DMS 273 (cell line): ENCODE results near the gene DACT3.

Experiments used
- DNase-seq: peaks from one replicate; lab custom pipeline; 2025; ENCODE audit not compliant: unreplicated experiment; lab: John Stamatoyannopoulos, UW

Gene DACT3

DNA sequence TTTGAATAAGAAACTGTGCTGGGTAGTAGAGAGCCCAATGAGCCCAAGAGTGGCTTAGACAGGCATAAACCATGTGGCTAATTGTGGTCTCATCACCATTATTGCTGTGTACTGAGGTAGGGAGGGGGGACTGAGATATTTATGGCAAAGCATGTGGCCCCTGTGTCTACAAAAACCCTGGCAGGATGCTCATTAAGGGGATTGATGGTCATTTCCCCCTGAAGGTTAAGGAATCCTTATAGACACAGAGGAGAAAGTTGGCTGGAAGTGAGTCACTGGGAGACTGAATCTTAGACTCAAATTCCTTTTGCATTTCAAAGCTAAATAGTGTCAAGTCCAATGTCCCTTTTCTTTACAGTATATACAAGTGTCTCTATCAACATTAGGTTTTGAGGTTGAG lies 9.8 kb upstream of the DACT3 start:
- no peak for DNase-seq

DNA sequence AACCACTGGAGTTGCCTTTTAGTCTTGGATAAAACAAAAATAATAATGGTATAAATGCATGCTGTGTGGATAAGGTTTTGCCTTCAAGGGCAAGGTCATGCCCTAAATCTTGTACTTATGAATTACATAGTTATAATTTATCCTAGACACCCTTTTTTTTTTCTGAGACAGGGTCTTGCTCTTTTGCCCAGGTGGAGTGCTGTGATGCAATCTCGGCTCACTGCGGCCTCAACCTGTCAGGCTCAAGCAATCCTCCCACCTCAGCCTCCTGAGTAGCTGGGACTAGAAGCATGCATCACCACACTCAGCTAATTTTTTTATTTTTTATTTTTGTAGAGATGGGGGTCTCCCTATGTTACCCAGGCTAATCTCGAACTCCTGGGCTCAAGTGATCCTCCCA lies 7.7 kb upstream of the DACT3 start:
- no peak for DNase-seq

DNA sequence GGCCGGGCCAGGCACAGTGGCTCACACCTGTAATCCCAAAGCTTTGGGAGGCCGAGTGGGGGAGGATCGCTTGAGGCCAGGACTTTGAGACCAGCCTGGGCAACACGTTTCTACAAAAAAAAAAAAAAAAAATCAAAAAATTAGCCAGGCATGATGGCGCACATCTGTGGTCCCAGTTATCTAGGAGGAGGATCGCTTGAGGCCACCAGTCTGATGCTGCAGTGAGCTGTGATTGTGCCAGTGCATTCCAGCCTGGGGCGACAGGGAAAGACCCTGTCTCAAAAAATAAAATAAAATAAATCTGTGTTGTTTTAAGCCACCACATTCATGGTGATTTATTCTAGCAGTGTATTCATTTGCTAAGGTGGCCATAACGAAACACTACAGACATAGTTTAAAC lies 4.1 kb upstream of the DACT3 start:
- no peak for DNase-seq

DNA sequence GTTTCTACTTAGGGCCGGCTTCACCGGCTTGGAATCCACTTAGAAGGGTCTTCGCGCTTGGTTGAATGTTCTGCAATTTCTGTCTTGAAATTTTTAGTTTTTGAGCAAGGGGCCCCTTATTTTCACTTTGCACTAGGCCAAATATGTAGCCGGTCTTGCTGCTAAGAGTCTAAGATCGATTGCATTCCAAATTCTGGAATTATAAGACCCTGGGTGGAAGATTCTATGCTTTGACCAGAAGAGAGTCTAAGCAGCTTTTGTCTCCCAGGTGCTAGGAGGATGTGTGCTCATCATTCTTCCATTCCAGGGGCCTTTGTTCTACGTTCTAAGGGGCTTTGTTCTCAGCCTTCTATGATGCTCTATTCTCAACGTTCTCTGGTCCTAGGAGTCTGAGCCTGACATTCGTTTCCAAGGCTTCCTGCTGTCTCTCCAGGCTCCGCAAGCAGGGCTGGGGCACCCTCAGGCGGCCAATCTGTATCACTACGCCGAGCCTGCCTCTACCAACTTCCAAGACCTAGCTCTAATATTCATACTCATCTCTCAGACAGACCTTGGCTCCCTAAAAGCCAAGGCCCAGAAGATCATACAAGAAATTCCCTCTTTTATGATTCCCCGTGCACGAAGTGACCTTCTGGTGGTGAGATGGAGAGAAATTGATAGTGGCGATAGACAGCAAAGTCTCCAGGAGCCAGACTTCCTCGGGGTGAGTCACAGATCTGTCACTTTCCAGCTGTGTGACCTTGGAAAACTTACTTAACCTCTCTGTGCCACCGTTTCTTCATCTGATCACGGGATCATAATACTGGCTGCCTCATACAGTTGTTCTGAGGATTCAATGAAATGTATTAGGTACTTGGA lies 982 bp upstream of the DACT3 start:
- DNase-seq = peak; percentile 93

DNA sequence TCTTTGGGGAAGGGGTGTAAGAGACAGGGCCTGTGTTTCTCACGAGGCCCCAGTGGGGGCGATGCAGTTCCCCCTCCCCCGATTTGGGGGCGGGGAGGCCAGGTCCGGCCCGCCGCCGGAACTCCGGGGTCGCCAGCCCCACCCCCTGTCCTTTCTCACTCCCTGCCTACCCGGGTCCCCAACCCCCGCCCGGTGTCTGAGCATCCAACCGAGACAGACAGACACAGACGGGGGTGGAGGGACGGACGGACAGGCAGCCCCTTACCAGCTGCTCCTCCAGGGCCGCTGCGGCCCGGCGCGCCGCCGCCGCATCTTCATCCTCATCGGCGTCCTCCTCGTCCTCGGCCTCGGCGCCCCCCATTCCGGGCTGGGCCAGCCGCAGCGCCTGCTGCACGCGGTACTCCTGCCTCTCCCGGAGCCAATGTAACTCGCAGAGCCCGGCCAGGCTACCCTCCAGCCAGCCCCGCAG lies 397 bp downstream of the DACT3 start:
- DNase-seq = no peak

DNA sequence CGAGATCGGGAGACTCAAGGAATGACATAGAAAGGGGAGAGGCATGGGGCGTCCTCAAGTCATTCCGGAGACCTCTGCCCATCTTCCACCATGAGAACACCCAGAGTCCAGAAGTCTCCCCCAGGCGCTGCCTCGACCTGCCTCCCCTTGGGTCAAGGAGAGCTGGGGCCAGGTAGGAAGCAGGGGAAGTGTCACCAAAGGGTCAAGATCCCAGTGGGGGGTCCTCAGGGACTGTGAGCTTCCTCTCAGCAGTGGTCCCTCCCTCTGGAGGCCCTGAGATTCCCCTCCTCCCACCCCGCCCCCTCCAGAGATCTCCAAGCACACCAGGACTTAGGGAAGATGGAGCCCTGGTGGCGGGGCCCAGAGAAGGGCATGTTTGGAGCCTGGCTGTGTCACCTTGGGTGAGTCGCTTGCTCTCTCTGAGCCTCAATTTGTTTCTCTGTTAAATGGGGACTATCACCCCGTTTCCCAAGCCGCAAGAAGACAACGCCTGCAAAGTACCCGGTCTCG lies 919 bp downstream of the DACT3 start:
- peak; percentile 53 for DNase-seq

DNA sequence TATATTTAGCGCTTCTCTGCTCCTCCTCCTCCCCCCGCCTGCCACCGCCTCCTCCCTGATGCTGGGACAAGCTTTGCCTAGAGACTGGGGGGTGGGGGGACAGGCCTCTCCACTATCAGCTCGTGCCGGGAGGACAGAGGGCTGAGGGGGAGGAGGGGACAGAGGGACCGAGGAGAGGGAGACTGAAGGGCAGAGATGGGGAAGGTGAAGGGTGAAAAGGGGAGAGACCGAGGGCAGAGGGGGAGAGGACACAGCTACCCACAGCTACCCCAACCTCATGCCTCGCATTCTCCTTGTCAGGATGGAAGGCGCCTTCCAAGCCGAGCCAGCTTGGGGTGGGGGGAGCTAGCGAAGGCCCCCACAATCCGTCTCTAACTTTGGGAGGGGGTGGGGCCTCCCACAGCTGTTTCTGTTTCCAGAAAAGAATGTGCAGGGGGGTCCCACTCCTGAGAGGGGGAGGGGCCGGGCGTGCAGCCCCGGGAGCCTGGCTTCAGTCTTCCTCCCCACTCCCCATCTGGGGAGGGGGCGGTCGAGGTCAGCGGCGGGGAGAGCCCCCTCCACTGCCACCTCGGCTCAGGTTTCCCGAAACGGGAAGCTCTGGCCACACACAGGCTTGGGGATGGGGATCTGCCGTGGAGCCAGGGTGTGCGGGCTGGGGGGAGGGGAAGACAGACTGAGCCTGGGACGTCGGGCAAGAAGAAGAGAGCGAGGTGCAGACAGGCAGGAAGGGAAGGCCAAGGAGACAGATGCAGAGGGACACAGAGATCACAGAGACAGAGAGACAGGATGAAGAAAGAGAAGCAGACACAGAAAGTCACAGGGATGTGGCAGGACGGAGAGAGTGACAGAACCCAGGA lies 1.6 kb downstream of the DACT3 start:
- peak; percentile 53 for DNase-seq

DNA sequence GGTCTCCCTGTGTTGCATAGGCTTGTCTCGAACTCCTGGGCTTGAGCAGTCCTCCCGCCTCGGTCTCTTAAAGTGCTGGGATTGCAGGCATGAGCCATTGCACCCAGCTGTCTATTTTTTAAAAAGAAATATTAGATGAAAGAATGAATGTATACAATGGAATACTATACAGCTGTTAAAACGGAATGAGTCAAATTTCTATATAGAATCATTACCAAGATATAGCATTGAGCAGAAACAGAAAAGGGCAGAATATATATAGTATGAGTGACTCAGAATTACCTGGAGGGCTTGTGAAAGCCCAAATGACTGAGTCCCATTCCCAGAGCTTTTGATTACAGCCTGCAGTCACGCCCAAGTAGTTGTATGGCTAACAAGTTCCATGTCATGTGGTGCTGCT lies 4.4 kb downstream of the DACT3 start:
- DNase-seq = no peak

DNA sequence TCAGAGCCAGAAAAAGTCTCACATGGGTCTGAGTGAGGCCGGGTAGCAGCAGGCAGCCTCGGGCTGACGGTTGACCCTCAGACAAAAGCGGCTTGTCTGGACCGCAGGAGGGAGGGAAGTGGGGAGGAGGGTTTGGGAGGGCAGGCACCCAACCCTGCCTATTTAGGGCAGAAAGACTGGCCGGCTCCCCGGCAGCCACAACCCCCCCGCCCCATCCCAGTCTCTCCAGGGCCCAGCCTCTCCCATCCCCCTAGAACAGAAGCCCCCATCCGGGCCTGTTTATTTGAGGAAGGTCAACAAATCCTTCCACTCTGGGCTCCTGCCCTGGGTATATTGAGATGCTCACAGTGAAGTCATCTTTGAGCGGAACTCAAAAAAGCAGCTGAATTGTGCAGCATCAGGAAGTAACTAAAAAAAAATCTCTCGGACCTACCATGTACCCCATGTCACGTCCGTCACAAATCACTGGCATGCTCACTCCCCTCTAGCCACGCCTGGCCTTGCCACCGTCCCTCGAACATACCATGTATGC lies 6.3 kb downstream of the DACT3 start:
- no peak for DNase-seq

DNA sequence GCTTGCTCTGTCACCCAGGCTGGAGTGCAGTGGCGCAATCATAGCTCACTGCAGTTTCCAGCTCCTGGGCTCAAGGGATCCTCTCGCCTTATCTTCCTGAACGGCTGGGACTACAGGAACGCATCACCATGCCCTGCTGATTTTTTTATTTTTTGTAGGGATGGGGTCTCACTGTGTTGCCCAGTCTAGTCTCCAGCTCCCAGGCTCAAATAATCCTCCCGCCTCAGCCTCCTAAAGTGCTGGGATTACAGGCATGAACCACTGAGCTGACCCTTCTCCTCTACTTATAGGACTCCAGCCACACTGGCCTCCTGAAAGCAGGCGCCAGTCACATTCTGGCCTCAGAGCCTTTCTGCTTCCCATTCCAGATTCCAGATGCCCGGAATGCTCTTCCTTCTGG lies 10.5 kb downstream of the DACT3 start:
- DNase-seq = no peak

DNA sequence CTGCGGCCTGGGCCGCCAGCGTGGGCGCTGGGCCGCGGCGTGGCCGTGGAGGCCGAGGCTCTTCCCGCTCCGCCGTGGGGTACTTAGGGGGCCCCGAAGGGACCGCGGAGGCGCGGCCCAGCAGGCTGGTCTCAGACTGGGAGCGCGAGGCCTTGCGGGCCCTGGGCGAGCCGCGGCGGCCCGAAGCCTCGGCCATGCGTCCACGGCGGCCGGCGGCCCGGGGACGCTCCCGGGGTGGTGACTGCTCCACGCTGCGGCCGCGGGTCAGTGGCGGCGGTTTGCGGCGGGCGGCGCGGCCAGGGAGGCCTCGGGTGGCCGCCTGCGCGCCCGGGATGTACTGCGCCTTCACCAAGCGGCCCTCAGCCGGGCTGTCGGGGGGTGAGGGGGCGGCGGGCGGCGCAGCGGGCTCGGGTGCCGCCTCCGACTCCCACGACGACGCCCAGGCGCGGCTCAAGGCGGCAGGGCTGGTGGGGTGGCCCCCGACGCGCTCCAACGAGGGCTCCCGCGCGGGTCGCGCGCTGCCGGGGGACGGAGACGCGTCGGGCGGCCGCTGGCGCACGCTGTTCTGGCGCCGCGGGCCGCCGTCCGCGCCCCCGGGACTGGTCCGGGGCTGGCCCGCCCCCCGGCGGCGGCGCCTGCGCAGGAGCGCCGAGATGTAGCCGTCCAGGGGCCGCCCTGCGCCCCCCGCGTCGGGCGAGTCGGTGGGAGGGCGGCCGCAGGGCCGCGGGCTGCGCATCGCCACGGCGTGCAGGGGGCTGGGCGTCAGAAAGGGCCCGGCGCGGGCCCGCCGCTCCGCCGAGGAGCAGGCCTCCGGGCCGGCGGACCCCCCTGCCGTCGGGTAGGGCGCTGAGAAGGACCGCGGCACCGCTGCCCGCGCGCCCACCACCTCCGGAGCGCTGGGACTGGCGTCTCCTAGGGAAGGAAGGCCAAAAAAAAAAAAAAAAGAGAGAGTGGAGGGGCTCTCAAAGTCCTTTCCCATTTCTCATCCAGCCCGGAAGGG lies 11.7 kb downstream of the DACT3 start:
- no peak for DNase-seq

DNA sequence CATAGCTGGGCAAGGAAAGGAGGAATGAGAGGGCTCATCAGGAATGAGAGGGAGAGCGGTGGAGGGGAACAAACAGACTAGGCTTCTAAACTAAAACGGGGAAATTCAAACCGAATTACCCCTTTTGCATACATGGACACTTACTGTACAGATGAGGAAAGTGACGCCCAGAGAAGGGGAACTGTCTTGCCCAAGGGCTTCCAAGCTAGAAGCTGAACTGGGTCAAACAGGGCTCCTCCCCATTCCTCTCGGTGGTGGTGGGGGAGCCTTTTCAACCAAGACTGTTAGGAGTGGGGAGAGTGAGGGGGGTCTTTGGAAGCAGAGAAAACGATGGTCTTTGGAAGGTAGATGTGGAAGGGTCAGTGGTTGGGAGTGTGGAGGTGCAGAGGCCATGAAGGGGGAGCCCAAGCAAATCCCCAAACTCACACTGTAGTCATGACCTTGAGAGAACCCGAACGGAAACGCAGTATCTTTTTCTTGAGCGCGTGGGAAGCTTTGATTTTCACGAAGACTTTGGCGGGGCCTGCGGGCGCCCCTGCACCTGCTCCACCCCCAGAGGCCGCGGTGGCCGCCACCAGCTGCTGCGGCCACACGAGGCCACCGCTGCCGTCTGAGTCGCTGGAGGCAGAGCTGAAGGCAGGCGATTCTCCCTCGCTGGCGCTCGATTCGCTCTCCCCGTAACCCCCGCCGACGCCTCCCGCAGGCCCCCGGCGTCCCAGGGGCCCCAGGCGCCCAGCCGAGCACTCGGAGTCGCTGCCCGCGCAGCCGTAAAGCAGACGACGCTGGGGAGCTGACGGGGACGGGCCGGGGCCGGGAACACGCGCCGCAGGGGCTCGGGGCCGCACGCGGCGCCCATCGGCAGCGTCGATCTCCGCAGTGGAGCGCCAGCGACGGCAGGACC lies 12.7 kb downstream of the DACT3 start:
- no peak for DNase-seq

DNA sequence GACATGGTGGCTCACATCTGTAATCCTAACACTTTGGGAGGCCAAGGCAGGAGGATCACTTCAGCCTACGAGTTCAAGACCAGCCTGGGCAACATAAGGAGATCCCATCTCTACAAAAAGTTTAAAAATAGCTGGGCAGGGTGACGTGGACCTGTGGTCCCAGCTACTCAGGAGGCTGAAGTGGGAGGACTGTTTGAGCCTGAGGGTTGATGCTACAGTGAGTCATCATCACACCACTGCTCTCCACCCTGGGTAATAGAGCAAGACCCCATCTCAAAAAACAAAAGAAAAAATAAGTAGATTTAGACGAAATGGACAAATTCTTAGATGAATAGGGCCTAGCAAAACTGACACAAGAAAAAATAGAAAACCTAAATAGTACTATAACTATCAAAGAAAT lies 14.6 kb downstream of the DACT3 start:
- no peak for DNase-seq

DNA sequence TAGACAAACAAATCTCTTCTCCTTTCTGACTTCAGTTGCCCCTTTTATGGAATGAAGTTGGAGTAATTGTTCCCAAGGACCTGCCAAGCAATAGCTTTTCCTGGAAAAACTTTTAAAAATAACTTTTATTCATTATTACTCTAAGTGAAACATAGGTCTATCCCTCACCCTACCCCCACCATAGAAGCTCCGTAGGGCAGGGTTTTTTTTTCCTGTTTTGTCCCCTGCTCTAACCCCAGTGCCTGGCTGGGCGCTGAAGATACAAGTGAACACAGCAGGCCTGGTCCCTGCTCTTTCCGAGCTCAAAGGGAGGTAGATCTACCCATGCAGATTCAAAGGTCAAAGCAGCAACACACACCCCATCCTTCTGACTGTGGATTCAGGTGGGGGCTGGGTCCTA lies 16.3 kb downstream of the DACT3 start:
- no peak for DNase-seq

DNA sequence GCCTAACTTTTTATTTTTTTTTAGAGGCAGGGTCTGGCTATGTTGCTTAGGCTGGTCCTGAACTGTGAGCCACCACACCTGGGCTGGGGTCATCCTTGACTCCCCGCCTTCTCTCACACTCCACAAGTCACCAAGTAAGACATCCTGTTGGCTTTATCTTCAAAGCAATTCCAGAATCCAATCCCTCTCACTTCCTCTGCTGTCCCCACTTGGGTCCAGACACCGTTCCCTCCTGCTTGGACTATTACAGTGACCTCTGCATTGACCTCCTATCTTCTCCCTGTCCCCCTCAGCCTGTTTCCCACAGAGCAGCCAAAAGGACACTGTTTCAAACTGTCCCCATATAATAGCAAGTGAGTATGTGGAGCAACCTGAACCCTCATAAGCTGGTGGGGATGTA lies 20.3 kb downstream of the DACT3 start:
- DNase-seq = no peak

DNA sequence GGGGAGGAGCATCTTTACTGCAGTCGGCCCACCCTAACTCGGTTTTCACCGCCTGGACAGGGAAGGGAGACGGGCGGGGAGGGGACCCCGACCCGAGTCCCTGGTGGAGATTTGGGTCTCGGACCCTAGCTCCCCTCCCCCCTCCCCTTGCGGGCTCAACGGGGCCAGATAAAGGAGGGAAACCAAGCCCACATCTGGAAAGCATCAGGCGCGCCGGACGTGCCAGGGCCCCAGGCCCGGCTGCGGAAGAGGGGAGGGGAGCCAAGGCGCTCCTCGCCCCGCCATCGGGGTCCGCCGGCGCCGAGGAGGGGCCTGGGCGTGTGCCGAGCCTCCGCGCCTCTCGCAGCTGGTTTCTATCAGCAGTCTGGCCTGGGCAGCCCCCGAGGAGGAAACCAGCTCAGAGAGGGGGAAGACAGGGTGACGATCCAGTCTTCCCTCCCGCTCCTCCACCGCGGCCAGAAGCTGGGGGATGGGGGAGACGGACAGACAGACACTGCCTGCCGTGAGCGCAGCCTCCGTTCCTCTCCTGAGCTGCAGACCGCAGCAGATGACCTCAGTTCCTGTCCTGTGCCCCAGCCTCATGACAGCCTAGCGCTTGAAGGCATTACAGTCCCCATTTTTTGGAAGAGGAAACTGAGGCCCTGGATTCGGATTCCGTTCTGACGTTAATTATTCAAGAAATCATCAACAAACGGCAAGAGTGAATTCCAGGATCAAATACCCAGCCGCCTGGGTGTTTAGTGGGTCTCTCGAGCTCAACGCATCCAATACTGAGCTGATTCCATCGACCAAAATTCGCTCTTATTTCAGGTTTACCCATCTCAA lies 21.4 kb downstream of the DACT3 start:
- peak; percentile 45 for DNase-seq

DNA sequence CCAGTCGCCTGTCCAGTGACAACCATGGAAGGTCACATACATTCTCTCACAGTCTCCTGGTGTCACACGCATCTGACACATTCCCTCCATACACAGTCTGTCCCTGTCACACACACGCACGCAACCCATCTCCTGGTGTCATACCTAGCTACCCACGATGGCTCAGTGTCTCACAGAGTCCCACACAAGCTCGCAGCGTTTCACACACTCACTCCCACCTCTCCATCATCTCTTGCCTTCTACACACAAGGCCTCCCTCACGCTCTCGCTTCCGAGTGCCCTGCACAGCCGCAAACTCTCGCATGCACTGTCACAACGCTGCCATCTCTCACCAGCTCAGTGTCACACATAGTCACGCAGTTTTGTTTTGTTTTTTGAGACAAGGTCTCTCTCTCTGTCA lies 23.8 kb downstream of the DACT3 start:
- DNase-seq = no peak

DNA sequence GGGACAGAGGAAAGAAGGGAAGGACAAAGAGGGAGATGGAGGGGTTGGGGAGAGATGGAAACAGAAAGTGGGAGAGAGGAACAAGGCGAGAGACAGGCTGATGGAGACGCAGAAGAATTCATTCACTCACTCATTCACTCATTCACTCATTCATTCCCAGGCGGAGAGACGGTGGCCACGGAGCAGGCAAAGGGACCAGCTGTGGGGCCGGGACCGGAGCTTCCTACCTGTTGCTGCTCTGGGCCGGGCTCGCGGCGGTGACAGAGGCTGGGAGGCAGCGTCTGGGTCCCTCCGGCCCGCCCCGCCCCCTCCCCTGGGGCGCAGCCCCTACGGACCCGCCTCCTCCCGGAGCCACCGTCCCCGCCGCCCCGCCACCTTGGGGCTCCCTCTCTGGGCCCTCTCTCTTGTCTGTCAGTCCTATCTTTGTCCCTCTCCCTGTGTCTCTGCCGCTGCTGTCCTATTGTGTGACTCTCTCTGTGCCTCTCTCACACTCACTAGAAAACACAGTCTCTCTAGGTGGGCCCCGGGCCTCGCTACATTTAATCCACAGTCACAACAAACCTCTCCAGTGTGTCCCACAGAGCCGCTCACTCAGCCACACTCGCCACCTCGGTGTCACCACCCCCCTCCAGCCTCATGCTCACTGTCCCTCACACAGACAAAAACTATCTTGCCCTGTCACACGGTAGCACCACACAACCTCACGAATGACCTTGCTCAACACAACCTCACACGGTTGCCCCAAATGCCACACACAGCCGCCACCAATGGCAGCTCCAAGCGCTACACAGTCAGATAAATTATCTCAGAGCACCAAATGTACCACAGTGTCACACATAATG lies 24.8 kb downstream of the DACT3 start, which contains the start of gene GNG8:
GNG8 (minus strand) TSS at position 283 of the 842 bp plus-strand sequence. CDS start 1,520 bp downstream, outside the sequence.
- DNase-seq = no peak
